GM23338 (cell line): ENCODE data around the gene LMNA. TPM values are rescaled to one million over a fixed set of nuclear protein-coding genes. Genes with fewer than 3 reads are reported as not detected.

Source experiments
- ATAC-seq: fragments of 200-7000 bp; cut with Tn5 transposase; 3 replicates; pipeline ENCODE4 v1.9.1; 2020
- DNase-seq: peaks from one replicate; pipeline ENCODE4 v3.0.0-alpha.2; 2015; ENCODE audit warnings: low spot score
- H2AFZ ChIP-seq: fragments of 200-600 bp; sonication (generic); 2 replicates; pipeline ENCODE4 v1.8.0; 2016; ENCODE audit warnings: antibody characterized with exemption, mild to moderate bottlenecking, moderate library complexity
- H3F3A ChIP-seq: fragments of 200-600 bp; sonication (generic); replicated peaks from 2 replicates; pipeline ENCODE4 v1.8.0; 2017; ENCODE audit warnings: antibody characterized with exemption, mixed run types, low read depth
- H3K27ac ChIP-seq: fragments of 200-600 bp; sonication (generic); 2 replicates; pipeline ENCODE4 v1.6.1; 2016; ENCODE audit warnings: low read depth
- H3K27me3 ChIP-seq: fragments of 200-600 bp; sonication (generic); 2 replicates; pipeline ENCODE4 v1.8.0; 2016; ENCODE audit warnings: mild to moderate bottlenecking, mixed run types, moderate library complexity; ENCODE audit not compliant: insufficient read depth
- H3K36me3 ChIP-seq: fragments of 200-600 bp; sonication (generic); 2 replicates; pipeline ENCODE4 v1.8.0; 2016; ENCODE audit warnings: mild to moderate bottlenecking; ENCODE audit not compliant: insufficient read depth
- H3K4me1 ChIP-seq: fragments of 200-600 bp; sonication (generic); 2 replicates; pipeline ENCODE4 v1.8.0; 2016; ENCODE audit warnings: mild to moderate bottlenecking, moderate library complexity; ENCODE audit not compliant: insufficient read depth
- H3K4me2 ChIP-seq: fragments of 200-600 bp; sonication (generic); 2 replicates; pipeline ENCODE4 v1.7.1; 2017; ENCODE audit warnings: mixed run types
- H3K4me3 ChIP-seq: fragments of 200-600 bp; sonication (generic); 2 replicates; pipeline ENCODE4 v1.6.1; 2016; ENCODE audit warnings: mixed run types
- H3K79me2 ChIP-seq: fragments of 200-600 bp; sonication (generic); replicated peaks from 2 replicates; pipeline ENCODE4 v1.8.0; 2017; ENCODE audit warnings: mild to moderate bottlenecking; ENCODE audit not compliant: insufficient read depth
- H3K9me2 ChIP-seq: fragments of 200-600 bp; sonication (generic); 2 replicates; pipeline ENCODE4 v1.8.0; 2017; ENCODE audit not compliant: insufficient read depth
- H4K20me1 ChIP-seq: fragments of 200-600 bp; sonication (generic); replicated peaks from 2 replicates; pipeline ENCODE4 v1.8.0; 2017; ENCODE audit warnings: mild to moderate bottlenecking; ENCODE audit not compliant: insufficient read depth
- H3K27ac Mint-ChIP-seq: 2 replicates; pipeline ENCODE4 v1.8.0; 2020; ENCODE audit warnings: inconsistent platforms, mild to moderate bottlenecking, moderate library complexity, mixed read lengths
- H3K27me3 Mint-ChIP-seq: 3 replicates; pipeline ENCODE4 v1.8.0; 2022; ENCODE audit warnings: low read depth, mild to moderate bottlenecking, moderate library complexity, mixed read lengths, inconsistent platforms; ENCODE audit not compliant: insufficient read depth, poor library complexity
- H3K36me3 Mint-ChIP-seq: 3 replicates; pipeline ENCODE4 v1.8.0; 2021; ENCODE audit warnings: low read depth, mild to moderate bottlenecking, inconsistent platforms, moderate library complexity, mixed read lengths
- H3K4me1 Mint-ChIP-seq: 3 replicates; pipeline ENCODE4 v1.8.0; 2020; ENCODE audit warnings: mild to moderate bottlenecking, inconsistent platforms, mixed read lengths
- H3K4me3 Mint-ChIP-seq: 3 replicates; pipeline ENCODE4 v1.8.0; 2021; ENCODE audit warnings: moderate library complexity, mild to moderate bottlenecking, inconsistent platforms, mixed read lengths
- H3K9me3 Mint-ChIP-seq: 3 replicates; pipeline ENCODE4 v1.8.0; 2020; ENCODE audit warnings: moderate library complexity, mild to moderate bottlenecking, inconsistent platforms, mixed read lengths
- CTCF ChIP-seq, 2 experiments: fragments of 200-600 bp in 1 of 2; sonication (generic) in 1 of 2; conservative IDR thresholded peaks; 2 replicates each; pipeline versions ENCODE4 v1.5.1 to v1.6.1; 2016 to 2017; ENCODE audit warnings: antibody characterized with exemption in 2 of 2, low read depth in 2 of 2, mild to moderate bottlenecking in 2 of 2, moderate library complexity in 1 of 2
- EZH2 ChIP-seq: fragments of 200-600 bp; sonication (generic); IDR thresholded peaks from one replicate; pipeline ENCODE4 v1.8.0; 2017; ENCODE audit warnings: antibody characterized with exemption, mild to moderate bottlenecking, low read depth; ENCODE audit not compliant: unreplicated experiment
- EZH2phosphoT487 ChIP-seq: fragments of 200-600 bp; sonication (generic); IDR thresholded peaks from one replicate; pipeline ENCODE4 v1.8.1; 2018; ENCODE audit warnings: antibody characterized with exemption; ENCODE audit not compliant: unreplicated experiment
- JUNB ChIP-seq: IDR thresholded peaks from one replicate; pipeline ENCODE4 v1.6.1; 2016; ENCODE audit warnings: antibody characterized with exemption; ENCODE audit not compliant: unreplicated experiment
- NANOG ChIP-seq: IDR thresholded peaks from 2 replicates; pipeline ENCODE4 v1.6.1; 2016; ENCODE audit warnings: antibody characterized with exemption, borderline replicate concordance
- POLR2AphosphoS5 ChIP-seq: IDR thresholded peaks from 2 replicates; pipeline ENCODE4 v1.6.1; 2016; ENCODE audit warnings: antibody characterized with exemption, low read depth
- REST ChIP-seq: IDR thresholded peaks from one replicate; pipeline ENCODE4 v1.6.1; 2018; ENCODE audit warnings: antibody characterized with exemption; ENCODE audit not compliant: unreplicated experiment
- STAT1 ChIP-seq: IDR thresholded peaks from one replicate; pipeline ENCODE4 v1.6.1; 2016; ENCODE audit warnings: antibody characterized with exemption; ENCODE audit not compliant: unreplicated experiment
- ZNF114 ChIP-seq: fragments of 250-450 bp; sonication (Bioruptor Pico); IDR thresholded peaks from 2 replicates; pipeline ENCODE4 v1.5.0; 2020; ENCODE audit warnings: mild to moderate bottlenecking, moderate library complexity
- ZNF331 ChIP-seq: fragments of 250-450 bp; sonication (Bioruptor Pico); IDR thresholded peaks from 2 replicates; pipeline ENCODE4 v1.5.0; 2020; ENCODE audit warnings: low read depth, mild to moderate bottlenecking, moderate library complexity
- ZNF462 ChIP-seq: fragments of 250-450 bp; sonication (Bioruptor Pico); IDR thresholded peaks from 2 replicates; pipeline ENCODE4 v1.5.0; 2020; ENCODE audit warnings: mild to moderate bottlenecking, moderate library complexity
- polyA plus RNA-seq: library from polyadenylated mRNA; unstranded; fragments of >200 nt; fragmentation: Nextera tagmentation; extraction: Ambion mirVana; gene quantifications from 2 replicates; pipeline ENCODE4 v1.2.1, GENCODE V29; 2016
- total RNA-seq: library from RNA; depleted of rRNA; stranded (reverse); fragments of >200 nt; shearing (Covaris generic); gene quantifications from 2 replicates; pipeline ENCODE4 v1.2.3, GENCODE V29; 2014

LMNA gene
- total and polyA plus RNA-seq, 2 experiments from 2014 or later: 35.5 to 56.3 TPM

- H3K36me3 ChIP-seq: no peaks in the 10 kb centered on the region
- H3F3A ChIP-seq: peaks cover 33% of the 10 kb centered on the region
- Mint-ChIP-seq H3K27me3 (peaks cover 37% of the 10 kb centered on the region), H3K4me1 (peaks cover 59% of the 10 kb centered on the region), H3K36me3 (no peaks in the 10 kb centered on the region; the same call in 2 of the 3 replicates), H3K27ac (peak overlapping the region; percentile 84), H3K9me3 (no peaks in the 10 kb centered on the region; the same call in 2 of the 3 replicates), H3K4me3 (no peak overlapping the region; the same call in 2 of the 3 replicates)
- no peaks in the 10 kb centered on the region for H3K9me2 ChIP-seq
- H3K27ac ChIP-seq: peak overlapping the region; percentile 95
- H3K4me3 ChIP-seq: peak overlapping the region; percentile 72; the same call in 1 of the 2 replicates
- H3K4me1 ChIP-seq: peaks cover 36% of the 10 kb centered on the region
- peak overlapping the region; percentile 88 for H3K4me2 ChIP-seq
- DNase-seq: peak; percentile 65
- no peaks in the 10 kb centered on the region for H3K79me2 ChIP-seq
- no peak for TF ChIP-seq ZNF331 (CRISPR knock-in tag)
- no peak for TF ChIP-seq ZNF114 (CRISPR knock-in tag)
- no peak for TF ChIP-seq POLR2AphosphoS5
- no peak for TF ChIP-seq EZH2phosphoT487
- TF ChIP-seq REST: no peak
- TF ChIP-seq STAT1: no peak
- no peak for TF ChIP-seq ZNF462 (CRISPR knock-in tag)
- no peak for TF ChIP-seq EZH2
- no peak for TF ChIP-seq CTCF (conservative IDR thresholded peaks at IDR 0.05; ENCODE audit: low read depth in 2 of 2)
- TF ChIP-seq JUNB: no peak
- no peak for TF ChIP-seq NANOG
- peak; percentile 6 for ATAC-seq
- H3K27me3 ChIP-seq: no peaks in the 10 kb centered on the region
- peaks cover 5% of the 10 kb centered on the region; the same call in 1 of the 2 replicates for H4K20me1 ChIP-seq
- no peak overlapping the region for H2AFZ ChIP-seq
Observed at GRCh38 chr1:156104065-156104810, 10.3 kb upstream of the LMNA start.
